Cerebellar nuclear complex (tissue), 1 donor: Measurements from ENCODE around the gene PSMD11.
A peak's percentile ranks its signal among the peaks of the same experiment; 100 is the strongest.

Source experiments
- DNase-seq, 2 experiments: peaks; one replicate each; lab custom pipeline; 2025; lab: John Stamatoyannopoulos, UW

The PSMD11 gene

GRCh38 chr17:32491371-32492263 lies 47.3 kb downstream of the PSMD11 start:
- DNase-seq = no peak

DNA sequence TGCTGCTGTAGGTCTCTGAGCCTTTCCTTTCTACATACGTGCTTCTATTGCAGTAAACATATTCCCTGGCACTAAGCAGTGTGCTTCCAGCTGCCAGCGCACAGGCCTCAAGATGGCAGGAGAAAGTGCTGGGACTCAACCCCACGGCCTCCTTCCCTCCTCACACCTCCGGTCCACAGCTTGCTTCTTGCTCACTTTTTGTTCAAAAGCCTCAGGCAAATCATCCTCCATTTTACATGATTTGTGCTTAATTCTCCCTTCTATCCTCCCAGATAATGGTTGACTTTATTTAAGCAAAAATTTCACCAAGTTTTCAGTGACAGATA lies 47.9 kb downstream of the PSMD11 start:
- no peak for DNase-seq

- no peak for DNase-seq
Observed at GRCh38 chr17:32492648-32493289, 48.5 kb downstream of the PSMD11 start.

GRCh38 chr17:32493571-32493970 lies 49.3 kb downstream of the PSMD11 start:
- DNase-seq = no peak

- DNase-seq = no peak
Observed at GRCh38 chr17:32493976-32494513, 49.7 kb downstream of the PSMD11 start.

DNA sequence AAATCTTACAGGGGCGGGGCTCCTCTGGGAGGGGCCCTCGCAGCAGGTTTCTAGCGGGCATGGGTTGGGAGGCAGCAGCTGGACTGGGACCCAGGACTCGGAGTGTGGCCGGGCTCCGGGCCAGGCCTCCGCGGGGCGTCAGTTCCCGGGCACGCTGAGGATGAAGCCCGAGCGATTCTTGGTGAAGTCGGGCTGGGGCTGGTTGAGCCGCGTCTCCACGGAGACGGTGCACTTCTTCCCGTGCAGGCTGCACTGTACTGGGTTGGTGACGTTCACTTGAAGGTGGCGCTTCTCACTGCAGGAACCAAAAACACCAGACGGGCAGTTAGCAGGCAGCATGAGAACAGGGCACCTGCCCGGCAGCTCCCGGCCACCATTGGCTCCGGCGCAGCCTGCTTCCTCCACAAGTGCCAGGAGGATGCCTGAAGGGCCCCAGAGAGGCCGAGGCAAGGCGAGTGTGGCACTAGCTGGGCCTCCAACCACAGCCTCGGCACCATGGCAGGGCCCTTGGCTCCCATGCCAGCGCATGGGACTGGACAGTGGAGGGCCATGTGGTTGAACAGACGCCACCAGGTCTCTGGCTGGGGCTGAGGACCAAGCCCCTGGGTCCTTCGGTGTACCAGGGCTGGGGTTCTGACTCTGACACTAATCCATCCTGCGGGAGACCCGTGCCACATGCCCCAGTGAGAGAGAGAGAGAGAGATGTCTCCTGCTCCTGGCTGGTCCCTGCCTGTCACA lies 50.5 kb downstream of the PSMD11 start:
- peak; percentile 63 to 81 for DNase-seq

DNA sequence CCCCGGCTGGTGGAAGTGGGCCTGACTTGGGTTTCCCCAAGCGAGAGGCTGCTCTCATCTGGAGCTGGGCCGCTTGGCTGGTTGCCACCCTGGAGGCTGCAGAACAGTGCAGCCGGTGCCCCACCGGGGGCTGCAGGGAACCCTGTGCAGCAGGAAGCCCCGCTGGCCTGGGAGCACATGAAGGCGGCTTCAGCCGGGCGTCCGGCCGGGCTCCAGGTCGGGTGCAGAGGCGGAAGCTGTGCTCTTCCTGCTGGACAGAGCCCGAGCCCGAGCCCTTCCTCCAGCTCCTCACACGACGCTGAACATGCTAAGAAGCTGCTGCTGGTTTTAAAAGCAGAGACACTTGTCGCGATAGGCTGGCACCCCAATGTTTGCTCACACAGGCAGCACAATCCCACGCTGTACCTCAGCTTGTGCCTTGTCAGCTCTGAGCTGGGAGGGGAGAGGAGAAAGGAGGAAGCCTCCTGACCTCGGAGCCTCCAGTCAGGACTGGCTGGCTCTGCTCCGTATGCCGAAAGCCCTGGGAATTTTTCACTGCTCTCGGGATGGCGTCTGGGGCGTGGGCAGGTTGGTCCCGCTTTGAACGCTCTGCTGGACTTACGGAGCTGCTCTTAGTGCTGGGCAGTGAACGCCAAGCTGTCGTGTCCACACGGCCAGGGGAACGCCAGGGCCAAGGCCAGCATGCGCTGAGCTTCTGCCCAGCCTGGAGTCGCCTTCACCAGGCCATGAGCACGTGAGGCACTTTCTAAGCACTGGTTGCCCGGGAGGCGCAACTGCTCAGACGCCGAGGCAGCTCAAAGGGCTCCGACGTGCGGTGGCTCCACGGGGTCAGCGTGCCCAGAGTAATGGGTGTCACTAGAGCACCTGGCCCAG lies 51.3 kb downstream of the PSMD11 start:
- peak; percentile 32 to 44 for DNase-seq

DNA sequence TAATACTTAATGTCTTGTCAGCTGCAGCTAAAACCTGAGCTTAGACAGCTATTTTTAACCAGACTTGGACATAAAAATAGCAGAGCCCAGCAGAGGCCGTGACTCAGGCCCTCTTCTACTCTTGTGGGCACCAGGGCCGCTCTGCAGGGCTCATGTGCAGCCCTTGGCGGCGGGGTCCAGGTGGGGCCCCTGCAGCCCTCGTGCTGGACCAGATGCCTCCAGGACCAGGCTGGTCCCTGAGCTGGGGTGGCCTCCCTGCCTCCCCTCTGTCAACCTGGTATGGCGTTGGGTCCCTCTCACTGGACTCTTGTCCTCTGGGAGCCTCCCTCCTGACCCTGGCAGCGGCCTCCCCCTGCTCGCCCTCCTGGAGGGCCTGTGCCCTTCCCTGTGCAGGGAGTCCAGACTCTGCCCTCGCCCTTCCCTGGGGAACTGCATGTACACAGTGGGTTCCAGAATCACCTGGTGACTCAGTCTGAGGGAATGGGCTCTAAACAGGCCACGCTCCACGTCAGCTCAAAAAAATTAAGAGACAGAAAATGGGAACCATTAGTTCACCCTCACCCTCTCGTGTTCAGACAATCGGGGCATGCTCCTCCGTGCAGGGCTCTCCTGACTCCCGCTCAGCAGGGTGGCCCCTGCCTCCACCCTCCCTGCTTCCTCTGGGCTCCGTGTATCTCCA lies 52.2 kb downstream of the PSMD11 start:
- no peak for DNase-seq

GRCh38 chr17:32497431-32498205 lies 53.3 kb downstream of the PSMD11 start:
- no peak for DNase-seq

- DNase-seq = no peak
Observed at GRCh38 chr17:32498391-32498790, 54.1 kb downstream of the PSMD11 start.

- DNase-seq = no peak
Observed at GRCh38 chr17:32502013-32502412, 57.7 kb downstream of the PSMD11 start.

DNA sequence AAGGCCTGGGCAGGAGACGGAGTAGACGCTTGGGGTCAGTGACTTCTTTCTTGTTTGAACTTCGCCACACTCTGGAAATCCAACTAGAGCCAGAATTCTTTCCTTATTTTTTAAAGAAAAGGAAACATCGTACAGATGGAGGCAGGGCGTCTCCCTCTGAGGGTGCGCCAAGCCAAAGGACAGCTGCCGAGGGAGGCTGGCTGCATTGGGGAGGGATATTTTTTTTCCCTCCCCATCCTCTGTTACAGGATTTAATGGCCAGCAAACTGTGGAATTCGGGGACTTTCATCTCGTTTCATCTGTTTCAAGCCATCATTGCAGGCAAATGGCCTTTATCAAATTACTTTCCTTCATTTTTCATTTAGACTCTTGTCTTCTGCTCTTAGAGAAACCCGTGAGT lies 58.4 kb downstream of the PSMD11 start:
- no peak for DNase-seq

DNA sequence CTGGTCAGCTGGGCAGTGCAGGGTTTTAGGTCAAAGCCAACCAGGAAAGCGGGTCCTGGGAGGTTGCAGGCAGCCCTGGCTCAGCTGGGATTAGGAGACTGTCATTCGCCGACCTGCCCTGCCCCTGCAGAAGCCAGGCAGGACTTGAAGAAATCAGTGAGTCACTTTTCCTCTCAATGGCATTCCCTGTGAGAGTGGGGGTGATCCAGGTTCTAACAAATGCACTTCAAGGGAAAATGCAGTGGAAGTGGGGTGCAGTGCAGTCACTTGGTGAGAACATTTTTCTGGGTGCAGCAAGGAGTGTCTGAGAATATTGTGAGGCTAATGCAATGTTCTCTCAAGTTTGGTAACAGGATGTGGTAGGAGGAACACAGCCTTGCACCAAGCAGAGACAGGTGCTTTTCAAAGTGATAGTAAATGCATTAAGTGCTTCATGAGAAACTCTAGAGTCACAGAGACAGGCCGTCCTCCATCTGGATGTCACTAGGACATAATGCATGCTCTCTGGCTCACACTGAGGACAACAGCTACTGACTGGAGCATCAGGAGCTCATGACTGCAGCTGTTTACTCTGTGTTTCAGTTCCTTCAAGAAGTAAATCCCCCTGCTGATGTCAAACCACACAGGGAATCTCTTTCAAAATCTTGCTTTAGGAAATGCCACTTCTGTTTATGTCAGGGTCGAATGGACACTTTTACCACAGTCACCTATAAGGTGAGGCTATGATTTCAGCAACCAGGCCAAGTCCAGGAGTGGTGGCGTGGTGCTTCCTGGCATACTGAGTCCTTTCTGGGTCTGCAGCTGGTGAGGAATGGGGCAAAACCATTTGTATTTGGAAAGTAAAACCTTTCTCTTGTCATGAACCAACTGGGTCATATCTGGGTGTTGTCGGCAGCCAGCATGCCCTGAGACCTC lies 59.2 kb downstream of the PSMD11 start:
- DNase-seq = no peak

DNA sequence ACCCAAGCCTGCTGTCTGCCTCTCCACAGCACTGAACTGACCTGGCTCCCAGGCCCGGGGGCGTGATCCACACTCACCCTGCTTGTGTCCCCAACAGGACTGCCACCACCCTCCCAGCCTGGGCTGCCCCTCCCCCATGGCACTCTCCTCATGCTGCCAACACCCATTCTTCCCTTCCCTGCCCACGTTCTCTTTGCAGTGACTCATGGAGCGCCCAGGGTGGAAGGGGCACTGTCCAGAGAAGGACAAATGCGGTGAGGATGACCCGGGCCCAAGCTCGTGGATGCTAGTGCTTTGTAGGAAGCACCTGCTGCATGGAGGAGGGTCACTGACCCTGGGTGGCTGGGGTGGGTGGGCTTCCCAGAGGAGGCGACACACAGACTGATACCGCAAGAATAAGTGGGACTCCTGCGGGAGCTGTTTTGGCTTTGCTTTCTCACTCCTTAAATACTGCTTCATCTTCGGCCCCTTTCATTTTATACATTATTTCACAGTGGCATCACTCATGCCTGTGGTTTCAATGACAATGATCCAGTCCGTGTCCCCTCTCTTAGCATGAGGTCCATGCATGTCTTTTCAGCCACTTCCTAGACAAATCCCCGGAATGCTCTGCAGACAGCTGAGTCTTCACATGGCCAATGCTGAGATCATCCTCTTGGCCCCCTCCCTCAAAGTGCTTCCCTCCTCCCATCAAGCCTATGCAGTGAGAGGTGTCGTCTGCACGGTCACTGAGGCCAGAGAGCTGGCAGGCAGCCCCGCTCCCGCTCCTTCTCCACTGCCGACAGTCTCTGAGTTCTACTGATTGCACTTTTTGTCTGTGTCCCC lies 60.1 kb downstream of the PSMD11 start:
- DNase-seq = no peak

- DNase-seq = no peak
Observed at GRCh38 chr17:32508926-32509325, 64.6 kb downstream of the PSMD11 start.

DNA sequence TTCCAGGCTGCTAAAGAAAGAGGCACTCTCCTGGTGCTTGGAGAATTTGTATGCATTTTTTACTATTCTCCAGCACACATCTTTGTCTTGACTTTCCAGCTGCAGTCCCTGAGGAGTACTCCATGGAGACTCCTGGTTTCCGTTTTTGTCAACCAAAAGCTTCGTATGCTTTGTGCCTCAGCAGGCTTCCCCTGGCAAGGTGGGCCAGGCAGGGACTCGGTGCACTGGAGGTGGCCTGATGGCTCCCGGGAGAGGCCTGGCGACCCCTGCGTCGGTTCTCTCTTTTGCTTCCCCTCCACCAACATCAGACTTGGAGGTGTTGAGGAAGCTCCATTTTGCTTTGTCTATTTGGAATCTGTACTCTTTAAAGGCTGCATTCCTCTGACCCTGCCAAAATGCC lies 66.2 kb downstream of the PSMD11 start:
- DNase-seq = no peak

DNA sequence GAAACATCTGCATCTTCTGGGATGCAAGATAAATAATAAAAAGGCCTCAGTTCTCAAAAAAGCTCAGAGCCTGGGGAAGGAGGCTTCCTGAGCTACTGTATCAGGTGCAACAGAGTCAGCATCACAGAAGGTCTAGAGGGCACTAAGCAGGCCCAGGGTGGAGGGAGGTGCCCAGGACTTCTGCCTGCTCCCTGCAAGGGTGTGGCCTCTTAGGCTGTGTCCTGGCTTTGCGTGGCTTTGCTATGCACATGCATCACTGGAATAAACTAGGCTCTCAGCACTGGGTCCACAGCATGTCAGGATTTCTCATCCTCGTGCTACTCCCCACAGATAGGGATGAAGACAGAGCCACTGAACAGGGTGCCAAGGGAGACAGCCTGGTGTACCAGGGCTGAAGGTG lies 68.0 kb downstream of the PSMD11 start:
- DNase-seq = no peak

DNA sequence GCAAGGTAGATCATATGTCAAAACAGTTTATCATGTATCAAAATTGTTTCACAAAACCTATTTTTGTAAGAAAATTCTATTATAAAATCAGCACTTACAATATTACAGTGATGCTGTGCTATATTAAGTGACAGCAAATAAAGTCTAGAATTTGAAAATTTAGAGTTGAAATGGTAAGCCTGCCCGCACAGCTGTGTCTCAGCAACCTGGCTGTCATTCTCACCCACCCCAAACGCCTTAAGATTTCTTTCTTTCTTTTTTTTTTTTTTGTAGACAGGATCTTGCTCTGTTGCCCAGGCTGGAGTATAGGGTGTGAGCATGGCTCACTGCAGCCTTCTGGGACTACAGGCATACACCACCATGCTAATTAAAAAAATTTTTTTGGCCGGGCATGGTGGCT lies 69.3 kb downstream of the PSMD11 start:
- DNase-seq = no peak
